Fibroblast of mammary gland (primary cell): ENCODE measurements around the gene NID1.

ENCODE experiments used
- DNase-seq: peaks from one replicate; pipeline ENCODE4 v3.0.0-alpha.2; 2010; ENCODE audit warnings: low read depth
- H3K4me3 ChIP-seq: 2 replicates; pipeline ENCODE4 v1.5.1; 2011; ENCODE audit warnings: low read depth, mild to moderate bottlenecking, low read length, moderate library complexity; ENCODE audit not compliant: control insufficient read depth
- CTCF ChIP-seq: conservative IDR thresholded peaks from 2 replicates; pipeline ENCODE4 v1.5.1; 2011; ENCODE audit warnings: low read depth, low read length, inconsistent platforms; ENCODE audit not compliant: control insufficient read depth, insufficient read depth

The NID1 gene

GRCh38 chr1:236092899-236093298 lies 28.0 kb upstream of the NID1 start:
- no peak for TF ChIP-seq CTCF
- DNase-seq = no peak
- no peak overlapping the region for H3K4me3 ChIP-seq

- no peak overlapping the region for H3K4me3 ChIP-seq
- no peak for DNase-seq
- no peak for TF ChIP-seq CTCF
Observed at GRCh38 chr1:236091933-236092318, 27.0 kb upstream of the NID1 start.

GRCh38 chr1:236090741-236091147 lies 25.9 kb upstream of the NID1 start:
- no peak overlapping the region for H3K4me3 ChIP-seq
- DNase-seq = no peak

GRCh38 chr1:236089046-236089773 lies 24.3 kb upstream of the NID1 start:
- H3K4me3 ChIP-seq = no peak overlapping the region
- DNase-seq = peak; percentile 59
- TF ChIP-seq CTCF = no peak

More at GRCh38 chr1:236090741-236091147, 25.9 kb upstream of the NID1 start:
- TF ChIP-seq CTCF = no peak

GRCh38 chr1:236086537-236086936 lies 21.6 kb upstream of the NID1 start:
- no peak for DNase-seq
- H3K4me3 ChIP-seq = no peak overlapping the region
- TF ChIP-seq CTCF = no peak

DNA sequence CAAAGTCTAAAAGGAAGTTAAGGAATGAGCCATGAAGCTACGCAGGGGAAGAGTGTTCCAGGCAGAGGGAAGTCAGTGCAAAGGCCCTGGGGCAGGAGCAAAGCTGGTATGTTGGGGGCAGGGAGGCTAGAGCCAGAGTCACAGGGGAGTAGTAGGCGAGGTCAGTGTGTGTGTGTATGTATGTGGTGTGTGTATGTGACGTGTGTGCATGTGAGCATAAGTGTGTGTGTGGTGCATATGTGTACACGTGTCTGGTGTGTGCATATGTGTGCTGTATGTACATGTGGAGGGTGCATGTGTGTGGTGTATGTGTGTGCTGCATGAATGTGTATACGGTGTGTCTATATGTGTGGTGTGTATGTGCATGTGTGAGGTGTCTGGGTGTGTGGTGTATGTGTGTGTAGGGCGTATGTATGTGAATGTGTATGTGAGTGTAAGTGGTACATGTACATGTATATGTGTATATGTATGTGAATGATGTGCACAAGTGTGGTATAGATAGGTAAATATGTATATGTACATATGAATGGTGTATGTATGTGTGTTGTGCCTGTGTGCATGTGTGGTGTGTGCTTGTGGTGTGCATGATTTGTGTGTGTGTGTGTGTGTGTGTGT lies 20.8 kb upstream of the NID1 start:
- no peak overlapping the region for H3K4me3 ChIP-seq
- no peak for TF ChIP-seq CTCF
- DNase-seq = no peak
